SIG-M5 treated with dmso at 0.1 percent for 504 hours (cell line): Measurements from ENCODE around the gene HNRNPLL.
"Not testable (repeated sequence)": the region's sequence is repeated elsewhere in the genome, so short reads cannot be mapped to it uniquely, and the experiment has no call there.

Experiments
- DNase-seq: peaks from one replicate; lab custom pipeline; 2025; ENCODE audit not compliant: unreplicated experiment; lab: John Stamatoyannopoulos, UW

HNRNPLL gene

DNA sequence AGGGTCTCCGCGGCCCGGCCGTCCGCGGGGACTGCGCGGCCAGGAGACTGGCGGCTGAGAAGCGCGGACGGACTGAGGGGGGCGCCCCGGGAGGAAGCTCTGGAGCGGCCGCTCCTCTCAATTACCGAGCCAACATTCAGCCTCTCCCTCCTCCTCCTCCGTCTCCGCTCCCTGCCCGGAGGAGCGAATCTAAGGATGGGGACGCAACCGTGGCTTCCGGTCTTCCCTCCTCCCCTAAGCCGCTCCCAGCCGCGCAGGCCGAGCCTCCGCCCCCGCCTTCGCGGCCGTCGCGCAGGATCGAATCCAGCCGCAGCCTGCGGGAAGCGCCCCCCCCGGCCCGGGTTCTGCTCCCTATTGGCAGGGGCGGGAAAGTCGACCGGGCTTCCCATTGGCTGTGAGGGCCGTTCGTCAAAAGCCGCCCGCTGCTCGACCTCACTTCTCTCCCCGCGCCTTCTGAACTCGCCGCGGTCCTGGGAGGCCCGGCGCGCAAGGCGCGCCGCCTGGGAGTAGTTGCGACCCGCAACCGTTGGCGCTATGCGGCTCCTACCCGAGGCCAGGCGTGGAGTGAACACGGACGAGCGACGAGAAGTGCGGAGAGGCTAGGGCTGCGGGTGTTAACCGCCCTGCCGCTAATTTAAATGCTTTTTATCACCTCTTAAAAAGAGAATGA, at the start of gene HNRNPLL:
Gene HNRNPLL (minus strand): TSS at position 197 of the 670 bp plus-strand sequence. CDS start 302 bp downstream, outside the sequence.
- DNase-seq = peak; percentile 95

DNA sequence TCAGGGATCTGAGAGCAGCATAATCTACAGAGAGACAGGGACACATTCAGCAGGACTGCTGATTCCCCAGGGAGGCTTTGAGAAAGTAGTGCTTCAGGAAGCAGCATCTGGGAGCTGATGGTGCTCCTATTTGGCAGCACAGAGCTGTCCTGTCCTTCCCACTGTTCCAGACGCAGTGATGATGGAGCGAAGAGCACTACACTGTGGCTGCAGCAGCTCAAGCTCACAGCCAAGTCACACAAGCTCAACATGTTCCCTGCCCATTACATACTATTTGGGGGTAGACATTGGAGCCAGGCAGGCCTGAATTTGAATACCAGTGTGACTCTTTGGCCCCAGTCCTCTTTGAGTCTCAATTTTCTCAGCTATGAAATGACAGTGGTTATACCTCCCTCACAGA, 48.0 kb upstream of the HNRNPLL start:
- no peak for DNase-seq

DNA sequence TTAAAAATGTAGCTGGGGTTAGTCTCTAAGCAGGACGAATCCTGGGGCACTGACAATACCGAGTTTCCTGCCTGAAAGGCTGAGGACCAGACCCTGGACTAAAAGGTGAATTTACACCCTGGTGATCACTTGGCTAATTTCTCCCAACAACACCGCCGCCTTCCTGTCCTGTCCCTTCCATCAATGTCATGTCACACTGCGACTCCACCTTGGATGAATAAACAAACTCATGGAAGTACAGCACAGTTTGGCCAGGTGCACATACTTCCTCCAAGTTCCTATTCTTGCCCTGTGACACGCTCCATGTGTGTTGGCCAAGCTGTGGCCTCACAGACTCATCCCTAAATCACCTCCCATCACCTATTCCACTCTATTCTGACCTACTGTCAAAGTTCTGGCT, 47.3 kb upstream of the HNRNPLL start:
- no peak for DNase-seq

DNA sequence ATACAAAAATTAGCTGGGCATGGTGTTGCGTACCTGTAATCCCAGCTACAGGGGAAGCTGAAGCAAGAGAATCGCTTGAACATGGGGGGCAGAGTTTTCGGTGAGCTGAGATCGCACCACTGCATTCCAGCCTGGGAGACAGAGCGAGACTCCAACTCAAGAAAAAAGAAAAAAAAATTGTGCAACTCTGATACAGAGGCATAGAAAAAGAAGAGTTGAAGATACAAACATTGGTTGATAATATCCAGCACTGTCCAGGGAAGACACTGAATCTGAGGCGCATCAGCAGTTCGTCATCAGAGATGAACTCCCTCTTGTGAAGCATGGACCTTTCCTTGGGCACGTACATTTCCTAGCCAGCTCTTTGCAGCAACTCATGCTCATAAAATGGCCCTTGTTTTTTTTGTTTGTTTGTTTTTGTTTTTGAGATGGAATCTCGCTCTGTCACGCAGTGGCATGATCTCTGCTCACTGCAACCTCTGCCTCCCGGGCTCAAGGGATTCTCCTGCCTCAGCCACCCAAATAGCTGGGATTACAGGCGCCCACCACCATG, 46.5 kb upstream of the HNRNPLL start:
- DNase-seq = no peak

DNA sequence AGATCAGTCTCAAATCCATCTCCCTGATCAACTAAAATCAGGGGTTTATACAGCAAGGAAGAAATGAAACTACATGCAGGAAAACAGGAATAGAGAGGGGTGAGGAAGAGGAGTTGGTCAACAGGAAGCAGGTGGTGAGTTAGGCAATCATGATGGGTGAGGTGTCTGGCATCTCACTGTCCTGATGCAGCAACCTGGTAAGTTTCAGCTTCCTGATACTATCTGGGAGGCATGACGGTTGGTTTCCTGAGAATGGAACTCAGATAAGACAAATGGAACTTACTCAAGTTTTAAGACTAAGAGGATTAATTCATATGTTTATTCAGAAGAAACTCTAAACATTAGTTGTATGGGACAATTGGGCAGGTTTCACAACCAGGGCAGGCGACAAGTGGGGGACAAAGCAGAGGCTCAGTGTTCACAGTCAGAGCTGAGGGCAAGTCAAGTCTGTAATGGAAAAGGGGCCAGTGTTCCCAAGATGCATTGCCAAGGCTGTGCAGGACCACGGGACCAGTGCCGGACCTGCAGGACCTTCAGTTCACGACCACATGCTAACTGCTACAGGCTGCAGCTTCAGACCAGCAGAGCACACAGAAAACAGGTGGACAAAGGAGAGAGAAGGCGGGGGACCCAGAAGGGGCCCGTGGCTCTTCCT, 45.5 kb upstream of the HNRNPLL start:
- DNase-seq = peak; percentile 71

DNA sequence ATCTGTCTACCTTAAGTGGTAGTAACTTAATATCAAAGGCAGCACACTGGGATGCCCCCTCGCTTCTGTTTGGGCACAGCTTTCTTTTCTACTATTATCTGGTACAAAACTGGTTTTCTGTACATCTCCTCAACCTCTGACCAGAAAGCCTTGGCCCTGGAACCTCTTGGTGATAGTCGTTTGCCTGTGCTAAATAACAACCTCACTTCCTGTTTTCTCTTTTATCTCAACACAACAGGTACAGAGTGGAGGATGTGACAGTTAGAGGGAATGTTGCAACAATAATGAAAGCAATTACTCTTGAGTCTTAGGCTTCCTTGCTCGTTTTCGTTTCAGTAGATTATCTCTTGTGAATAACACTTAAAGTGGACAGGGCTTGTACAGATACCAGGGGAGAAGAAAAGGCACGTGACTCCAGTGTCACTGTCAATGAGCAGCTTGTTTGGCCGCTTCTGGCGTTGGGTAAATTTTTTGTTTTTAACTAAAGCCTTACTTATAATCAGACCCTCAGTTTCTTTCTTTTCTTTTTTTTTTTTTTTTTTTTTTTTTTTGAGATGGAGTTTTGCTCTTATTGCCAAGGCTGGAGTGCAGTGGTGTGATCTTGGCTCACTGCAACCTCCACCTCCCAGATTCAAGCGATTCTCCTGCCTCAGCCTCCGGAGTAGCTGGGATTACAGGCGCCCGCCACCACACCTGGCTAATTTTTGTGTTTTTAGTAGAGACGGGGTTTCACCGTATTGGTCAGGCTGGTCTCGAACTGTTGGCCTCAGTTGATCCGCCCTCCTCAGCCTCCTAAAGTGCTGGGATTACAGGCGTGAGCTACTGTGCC, 41.2 kb upstream of the HNRNPLL start:
- DNase-seq = peak; percentile 47

DNA sequence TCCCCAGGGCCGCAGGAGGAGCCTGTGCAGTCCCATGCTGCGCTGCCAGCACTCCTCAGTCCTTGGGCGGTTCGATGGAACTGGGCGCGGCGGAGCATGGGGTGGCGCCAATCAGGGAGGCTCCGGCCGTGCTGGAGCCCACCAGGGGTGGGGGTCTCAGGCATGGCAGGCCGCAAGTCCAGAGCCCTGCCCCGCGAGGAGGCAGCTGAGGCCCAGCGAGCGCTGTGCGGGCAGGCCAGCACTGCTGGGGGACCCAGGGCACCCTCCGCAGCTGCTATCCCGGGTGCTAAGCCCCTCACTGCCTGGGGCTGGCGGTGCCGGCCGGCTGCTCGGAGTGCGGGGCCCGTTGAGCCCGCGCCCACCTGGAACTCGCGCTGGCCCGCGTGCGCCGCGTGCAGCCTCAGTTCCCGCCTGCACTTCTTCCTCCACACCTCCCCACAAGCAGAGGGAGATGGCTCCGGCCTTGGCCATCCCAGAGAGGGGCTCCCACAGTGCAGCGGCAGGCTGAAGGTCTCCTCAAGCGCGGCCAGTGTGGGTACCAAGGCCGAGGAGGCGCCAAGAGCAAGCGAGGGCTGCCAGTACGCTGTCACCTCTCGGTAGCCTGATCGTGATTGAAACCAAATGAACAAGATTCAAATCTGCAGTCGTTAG, 40.4 kb upstream of the HNRNPLL start:
- DNase-seq = no peak

DNA sequence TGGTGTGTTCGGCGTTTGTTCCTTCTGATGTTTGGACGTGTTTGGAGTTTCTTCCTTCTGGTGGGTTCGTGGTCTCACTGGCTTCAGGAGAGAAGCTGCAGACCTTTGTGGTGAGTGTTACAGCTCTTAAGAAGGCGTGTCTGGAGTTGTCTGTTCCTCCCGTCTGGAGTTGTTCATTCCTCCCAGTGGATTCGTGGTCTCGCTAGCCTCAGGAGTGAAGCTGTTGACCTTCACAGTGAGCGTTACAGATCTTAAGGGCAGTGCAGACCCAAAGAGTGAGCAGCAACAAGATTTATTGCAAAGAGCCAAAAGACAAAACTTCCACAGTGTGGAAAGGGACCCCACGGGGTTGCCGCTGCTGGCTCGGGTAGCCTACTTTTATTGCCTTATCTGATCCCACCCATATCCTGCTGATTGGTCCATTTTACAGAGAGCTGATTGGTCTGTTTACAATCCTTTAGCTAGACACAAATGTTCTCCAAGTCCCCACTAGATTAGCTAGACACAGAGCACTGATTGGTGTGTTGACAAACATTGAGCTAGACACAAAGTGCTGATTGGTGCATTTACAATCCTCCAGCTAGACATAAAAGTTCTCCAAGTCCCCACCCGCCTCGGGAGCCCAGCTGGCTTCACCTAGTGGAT, 39.8 kb upstream of the HNRNPLL start:
- DNase-seq = not testable (repeated sequence)

DNA sequence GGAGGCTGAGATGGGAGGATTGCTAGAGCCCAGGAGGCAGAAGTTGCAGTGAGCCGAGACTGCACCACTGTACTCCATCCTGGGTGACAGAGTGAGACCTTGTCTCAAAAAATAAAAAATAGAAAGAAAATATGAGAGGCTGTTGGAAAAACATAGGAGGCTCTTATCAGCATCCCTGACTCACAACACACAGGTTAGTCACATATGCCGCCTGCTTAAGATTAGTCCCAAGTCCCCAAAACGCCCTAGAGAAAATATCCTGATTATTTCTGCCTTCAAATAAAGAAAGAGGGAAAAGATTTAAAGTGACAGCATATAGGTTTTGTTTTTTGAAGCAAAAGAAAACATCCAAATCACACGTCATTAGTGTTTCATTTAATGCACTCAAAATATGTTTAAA, 33.3 kb upstream of the HNRNPLL start:
- no peak for DNase-seq

DNA sequence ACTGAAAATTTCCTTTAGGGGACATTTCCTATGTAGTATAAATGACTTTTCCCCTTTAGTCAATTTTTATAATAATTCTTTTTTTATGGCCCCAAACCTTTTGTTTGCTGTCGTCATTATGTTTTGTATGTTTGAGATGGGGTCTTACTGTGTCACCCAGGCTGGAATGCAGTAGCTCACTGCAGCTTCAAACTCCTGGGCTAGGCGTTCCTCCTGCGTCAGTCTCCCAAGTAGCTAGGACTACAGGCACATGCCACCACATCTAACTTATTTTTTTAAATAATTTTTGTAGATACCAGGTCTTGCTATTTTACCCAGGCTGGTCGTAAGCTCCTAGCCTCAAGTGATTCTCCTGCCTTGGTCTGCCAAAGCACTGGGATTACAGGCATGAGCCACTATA, 32.4 kb upstream of the HNRNPLL start:
- no peak for DNase-seq

DNA sequence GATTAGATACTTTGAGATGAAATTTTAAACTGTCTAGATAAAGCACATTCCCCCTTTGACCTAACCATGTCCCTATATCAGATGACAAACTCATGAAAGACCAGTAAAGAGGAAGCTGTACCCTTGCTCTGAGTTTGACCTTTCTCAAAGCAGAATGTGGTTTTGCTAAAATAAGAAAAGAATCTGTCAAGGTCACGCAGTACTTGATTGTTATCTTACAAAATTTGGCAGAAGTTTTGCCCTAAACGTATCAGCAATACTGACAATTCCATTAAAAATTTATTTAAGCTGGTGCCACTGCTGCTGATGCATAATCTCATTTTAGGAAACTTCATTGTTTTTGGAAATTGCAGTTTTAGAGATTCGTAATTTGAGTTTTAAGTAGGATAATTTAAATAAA, 32.0 kb upstream of the HNRNPLL start:
- DNase-seq = peak; percentile 92

DNA sequence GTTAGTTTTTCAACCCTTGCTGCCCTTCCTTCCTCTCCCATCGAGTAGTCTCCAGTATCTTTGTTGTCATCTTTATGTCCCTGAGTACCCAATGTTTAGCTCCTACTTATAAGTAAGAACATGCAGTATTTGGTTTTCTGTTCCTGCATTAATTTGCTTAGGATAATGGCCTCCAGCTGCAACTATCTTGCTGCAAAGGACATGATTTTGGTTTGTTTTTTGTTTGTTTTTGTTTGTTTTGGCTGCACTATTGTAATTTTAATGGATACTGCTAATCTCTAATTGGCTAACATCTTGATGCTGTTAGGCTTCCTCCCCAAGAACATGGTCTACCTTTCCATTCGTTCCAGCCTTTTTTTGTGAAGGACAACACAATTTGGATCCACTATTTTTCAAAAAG, 31.2 kb upstream of the HNRNPLL start:
- DNase-seq = no peak

DNA sequence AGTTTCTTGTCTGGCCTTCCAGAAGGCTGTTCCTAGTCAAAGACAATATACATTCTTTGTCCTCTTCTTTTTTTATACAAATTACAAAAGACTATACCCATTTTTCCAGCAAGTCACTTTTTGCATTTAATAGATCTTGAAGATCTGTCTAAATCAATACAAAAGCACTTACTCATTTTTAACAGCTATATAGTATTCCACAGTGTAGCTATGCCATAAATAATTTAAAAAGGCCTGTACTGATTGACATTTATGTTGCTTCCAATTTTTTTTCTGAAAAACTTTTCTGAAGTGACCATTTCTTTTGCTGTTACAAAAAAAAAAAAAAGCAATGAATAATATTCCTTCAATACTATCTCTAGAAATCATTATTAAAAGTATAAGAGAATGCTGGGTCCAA, 30.3 kb upstream of the HNRNPLL start:
- DNase-seq = no peak

DNA sequence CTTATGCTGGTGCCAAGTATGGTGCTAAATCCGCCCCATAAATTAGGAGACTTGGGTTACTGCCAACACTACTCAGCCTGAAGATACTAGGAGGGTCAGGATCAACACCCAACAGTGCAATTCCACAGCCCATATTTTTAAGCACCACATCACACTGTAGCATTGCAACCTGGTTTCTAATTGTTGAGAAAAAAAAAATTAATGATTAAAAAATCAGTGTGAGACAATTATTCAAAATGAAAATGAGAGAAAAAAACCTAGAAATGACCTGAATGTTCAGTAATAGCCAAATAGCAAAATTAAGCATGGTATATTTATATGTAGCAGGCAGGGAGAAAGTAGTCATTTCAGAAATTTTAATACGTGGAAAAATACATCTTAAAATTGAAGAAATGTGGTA, 29.2 kb upstream of the HNRNPLL start:
- DNase-seq = no peak

DNA sequence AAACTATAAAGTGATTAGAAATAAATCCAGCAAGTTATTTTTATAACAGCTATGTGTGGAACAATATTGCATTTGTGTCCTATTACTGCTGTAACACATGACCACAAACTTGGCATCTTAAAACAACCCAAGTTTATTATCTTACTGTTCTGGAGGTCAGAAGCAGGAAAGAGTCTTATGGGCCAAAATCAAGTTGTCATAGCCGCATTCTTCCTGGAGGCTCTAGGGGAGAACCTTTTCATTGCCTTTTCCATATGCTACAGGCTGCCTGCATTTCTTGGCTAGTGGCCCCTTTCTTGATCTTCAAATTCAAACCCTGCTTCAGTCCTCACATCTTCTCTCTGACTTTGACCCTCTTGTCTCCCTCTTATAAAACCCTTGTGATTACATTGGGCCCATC, 27.0 kb upstream of the HNRNPLL start:
- DNase-seq = no peak

DNA sequence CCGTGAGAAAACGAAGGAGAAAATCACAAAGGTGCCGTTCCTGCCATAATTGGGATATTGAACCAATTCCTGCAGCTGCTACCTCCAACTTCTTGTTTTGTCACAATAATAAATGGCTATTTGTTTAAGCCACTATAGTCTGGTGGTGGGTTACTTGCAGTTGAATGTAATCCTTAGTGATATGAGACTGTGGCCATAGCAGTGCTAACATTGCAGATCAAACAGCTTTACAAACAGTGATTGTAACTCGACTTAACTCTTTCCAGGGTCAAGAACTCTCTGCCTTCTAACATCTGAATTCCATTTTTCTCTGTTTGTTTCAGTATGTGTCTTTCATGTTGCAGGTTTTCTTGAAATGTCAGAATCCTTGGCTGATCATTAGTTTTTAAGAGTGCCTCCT, 24.7 kb upstream of the HNRNPLL start:
- DNase-seq = no peak

DNA sequence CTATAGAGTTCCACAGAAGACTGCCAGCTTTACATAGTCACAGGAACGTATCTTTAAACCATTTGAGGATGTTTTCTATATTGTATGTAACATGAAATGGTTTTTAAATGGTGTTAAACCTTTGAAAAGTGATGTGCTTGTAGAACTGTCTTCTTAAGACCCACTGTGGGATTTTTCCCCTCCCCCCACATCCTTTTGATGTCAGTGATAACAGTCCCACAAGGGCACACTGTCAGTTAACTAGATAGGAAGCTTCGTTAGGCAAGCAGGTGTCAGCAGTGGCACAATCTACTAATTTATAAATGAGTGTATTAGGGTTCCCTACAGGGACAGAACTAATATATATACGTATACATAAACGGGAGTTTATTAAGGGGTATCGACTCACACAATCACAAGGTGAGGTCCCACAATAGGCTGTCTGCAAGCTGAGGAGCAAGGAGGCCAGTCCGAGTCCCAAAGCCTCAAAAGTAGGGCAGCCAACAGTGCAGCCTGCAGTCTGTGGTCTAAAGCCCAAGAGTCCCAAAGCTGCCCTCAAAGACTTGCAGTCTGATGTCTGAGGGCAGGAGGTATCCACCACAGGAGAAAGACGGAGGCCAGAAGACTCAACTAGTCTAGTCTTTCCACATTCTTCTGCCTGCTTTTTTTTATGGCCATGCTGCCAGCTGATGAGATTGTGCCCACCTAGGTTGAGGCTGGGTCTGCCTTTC, 23.8 kb upstream of the HNRNPLL start:
- DNase-seq = no peak

DNA sequence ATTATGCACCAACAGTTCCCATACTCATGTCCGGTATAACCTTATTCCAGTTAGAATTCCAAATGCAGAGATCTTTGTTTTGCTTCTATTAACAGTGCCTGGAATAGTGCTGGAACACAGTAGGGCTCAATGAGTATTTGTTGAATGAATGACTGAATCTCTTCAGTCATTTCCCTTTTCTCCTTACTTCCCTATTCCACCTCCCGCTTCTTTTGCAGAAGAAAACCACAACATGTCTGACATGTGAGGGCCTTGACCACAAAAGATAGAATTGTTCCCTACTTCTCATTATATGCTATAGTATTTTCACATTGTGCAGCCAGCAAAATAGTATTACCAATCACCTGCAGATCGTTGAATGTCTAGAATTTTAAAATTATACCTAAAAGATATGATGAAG, 19.5 kb upstream of the HNRNPLL start:
- DNase-seq = peak; percentile 98

DNA sequence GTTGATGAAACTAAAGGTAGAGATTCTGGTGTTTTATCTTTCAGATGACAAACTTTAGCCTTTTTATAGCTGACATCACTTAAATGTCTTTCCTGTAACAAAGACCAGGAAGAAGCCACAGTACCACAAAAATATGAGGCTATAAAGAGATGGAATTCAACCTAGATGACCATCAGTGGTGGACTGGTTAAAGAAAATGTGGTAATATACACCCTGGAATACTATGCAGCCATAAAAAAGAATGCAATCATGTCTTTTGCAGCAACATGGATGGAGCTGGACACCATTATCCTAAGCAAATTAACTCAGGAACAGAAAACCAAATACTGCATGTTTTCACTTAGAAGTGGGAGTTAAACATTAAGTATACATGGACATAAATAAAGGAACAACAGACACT, 18.3 kb upstream of the HNRNPLL start:
- no peak for DNase-seq
